Gastrocnemius medialis (tissue), 4 donors: ENCODE data around the gene ZNF213. TPM values are rescaled to one million over a fixed set of nuclear protein-coding genes. Genes with fewer than 3 reads are reported as not detected.

ENCODE experiments used
- ATAC-seq, 2 donors: fragments of 150-250 bp; one replicate each; pipeline ENCODE4 v1.9.1; 2016
- DNase-seq, 2 donors: peaks; one replicate each; pipeline ENCODE4 v3.0.0-alpha.2; 2019
- H3K27ac ChIP-seq, 4 donors: fragments of 200-600 bp; sonication (generic); 1 replicate in 1 of 4; 2 replicates in 3 of 4; pipeline ENCODE4 v1.5.1; 2016 to 2018; ENCODE audit warnings: mild to moderate bottlenecking in 2 of 4, moderate library complexity in 1 of 4
- H3K27me3 ChIP-seq, 3 donors: fragments of 200-600 bp; sonication (generic) in 2 of 3; 1 replicate in 1 of 3; 2 replicates in 2 of 3; pipeline versions ENCODE4 v1.5.1 to v1.6.0; 2016 to 2019; ENCODE audit warnings: mild to moderate bottlenecking in 1 of 3, moderate library complexity in 1 of 3
- H3K36me3 ChIP-seq, 2 donors: fragments of 200-600 bp; sonication (generic) in 1 of 2; one replicate each; pipeline ENCODE4 v1.5.1; 2017 to 2018
- H3K4me1 ChIP-seq, 2 donors: fragments of 200-600 bp; sonication (generic) in 1 of 2; one replicate each; pipeline ENCODE4 v1.5.1; 2016 to 2017; ENCODE audit warnings: mild to moderate bottlenecking in 2 of 2
- H3K4me3 ChIP-seq, 4 donors: fragments of 200-600 bp; sonication (generic) in 3 of 4; 1 replicate in 1 of 4; 2 replicates in 3 of 4; pipeline ENCODE4 v1.5.1; 2016 to 2019; ENCODE audit warnings: mild to moderate bottlenecking in 2 of 4
- H3K9me3 ChIP-seq, 3 donors: fragments of 200-600 bp; sonication (generic) in 2 of 3; 1 replicate in 1 of 3; 2 replicates in 2 of 3; pipeline ENCODE4 v1.5.1; 2016 to 2019
- CTCF ChIP-seq, 5 experiments: fragments of 450-650 bp in 3 of 5; fragments of 200-600 bp in 2 of 5; sonication (generic) in 2 of 5; IDR thresholded peaks in 4 of 5; conservative IDR thresholded peaks in 1 of 5; 1 replicate in 4 of 5; 2 replicates in 1 of 5; pipeline ENCODE4 v1.5.1; 2016 to 2019; ENCODE audit warnings: antibody characterized with exemption in 5 of 5, mild to moderate bottlenecking in 3 of 5, moderate library complexity in 3 of 5
- POLR2A ChIP-seq, 2 donors: fragments of 450-650 bp; IDR thresholded peaks; one replicate each; pipeline ENCODE4 v1.6.1; 2017; ENCODE audit warnings: antibody characterized with exemption in 2 of 2, mild to moderate bottlenecking in 2 of 2, moderate library complexity in 2 of 2
- in situ Hi-C, 4 donors: fragments of 200-750 bp; cut with MboI; loops; one replicate each; pipeline versions ENCODE4 v1.15.0 to v1.8.0; 2017; ENCODE audit warnings: low sequenced_read_pairs in 4 of 4
- intact Hi-C: fragments of 100-400 bp; cut with DNase I; formaldehyde crosslinking; loops from one replicate; pipeline ENCODE4 v1.15.1; 2023; ENCODE audit warnings: low total_unique reads
- total RNA-seq, 4 donors: library from RNA; depleted of rRNA; stranded (reverse); fragments of >200 nt; gene quantifications; one replicate each; pipeline versions ENCODE4 v1.1.0 to v1.2.3, GENCODE V29; 2016

Gene ZNF213
- total RNA-seq, 4 donors from 2014 or later, result 8.9 to 18.6 (median 14.5) TPM

DNA sequence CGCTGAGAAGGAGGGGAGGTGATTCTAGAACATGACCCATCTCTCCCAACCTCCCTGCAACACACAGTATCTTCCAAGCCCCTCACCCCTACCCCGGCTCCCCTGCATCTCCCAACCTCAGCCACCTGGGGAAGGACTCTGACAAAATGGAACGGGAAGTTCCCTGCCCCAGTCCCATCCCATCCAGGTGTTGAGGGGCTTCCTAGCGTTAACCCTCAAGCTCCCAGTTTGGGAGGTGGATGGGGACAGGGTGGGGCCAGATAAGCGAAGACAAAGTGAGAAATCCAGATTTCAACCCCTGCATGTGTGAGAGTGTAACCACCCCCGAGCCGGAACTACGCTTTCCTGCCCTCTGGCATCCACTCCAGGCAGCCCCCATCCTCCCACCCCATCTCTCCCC, 37.6 kb upstream of the ZNF213 start:
- Histone ChIP-seq H3K4me3 (no peak overlapping the region), H3K27me3 (peaks cover 0 to 6% (median 5%) of the 10 kb centered on the region in 3 donors), H3K4me1 (peaks cover 11% of the 10 kb centered on the region in 2 donors), H3K27ac (no peak overlapping the region), H3K36me3 (no peaks in the 10 kb centered on the region), H3K9me3 (no peaks in the 10 kb centered on the region)
- no peak for ATAC-seq
- in situ Hi-C loops, result no loop called here
- TF ChIP-seq CTCF (IDR thresholded peaks at IDR 0.05 in 4 of 5, conservative IDR thresholded peaks at IDR 0.05 in 1 of 5) (no peak), POLR2A (IDR thresholded peaks at IDR 0.05) (no peak)
- intact Hi-C loops, result no loop called here
- DNase-seq, result no peak

- TF ChIP-seq CTCF (IDR thresholded peaks at IDR 0.05 in 4 of 5, conservative IDR thresholded peaks at IDR 0.05 in 1 of 5) (no peak), POLR2A (IDR thresholded peaks at IDR 0.05) (no peak)
- no peak for DNase-seq
- Histone ChIP-seq H3K36me3 (no peaks in the 10 kb centered on the region), H3K27me3 (no peaks in the 10 kb centered on the region), H3K4me1 (peaks cover 11% of the 10 kb centered on the region in 2 donors), H3K27ac (peak within 1 kb of the TSS in 3 of 4 donors; percentile 7 to 58 (median 9)), H3K4me3 (peak within 1 kb of the TSS in 3 of 4 donors; percentile 27 to 54 (median 39)), H3K9me3 (no peaks in the 10 kb centered on the region)
- ATAC-seq, result no peak
- intact Hi-C loops (no loop called here), in situ Hi-C loops (no loop called here)
Measured at GRCh38 chr16:3098459-3099394, 36.1 kb upstream of the ZNF213 start, which contains the start of gene ZSCAN10. TSS of gene ZSCAN10 (minus strand) at chr16:3099294. CDS start at chr16:3092937, 6,357 bp downstream.

DNA sequence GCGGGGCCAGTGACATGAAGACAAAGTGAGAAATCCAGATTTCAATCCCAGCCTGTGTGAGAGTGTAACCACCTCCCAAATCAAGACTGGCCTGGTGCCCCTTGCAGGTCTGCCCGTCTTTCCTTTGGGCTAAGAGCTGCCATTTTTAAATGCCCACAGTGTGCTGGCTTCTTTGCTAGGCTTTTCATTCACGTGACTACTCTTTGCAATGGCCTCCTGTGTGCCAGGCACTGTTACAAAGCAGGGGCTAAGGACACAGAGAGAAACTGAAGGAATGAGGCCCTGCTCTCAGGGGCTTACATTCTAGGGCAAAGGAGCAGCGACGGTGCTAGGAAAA, 35.5 kb upstream of the ZNF213 start:
- TF ChIP-seq CTCF (IDR thresholded peaks at IDR 0.05 in 4 of 5, conservative IDR thresholded peaks at IDR 0.05 in 1 of 5) (no peak), POLR2A (IDR thresholded peaks at IDR 0.05) (no peak)
- Histone ChIP-seq H3K9me3 (no peaks in the 10 kb centered on the region), H3K27ac (peak overlapping the region in 1 of 4 donors; percentile 58), H3K4me3 (peak overlapping the region in 1 of 4 donors; percentile 54), H3K4me1 (peaks cover 11% of the 10 kb centered on the region in 2 donors), H3K36me3 (no peaks in the 10 kb centered on the region), H3K27me3 (no peaks in the 10 kb centered on the region)
- DNase-seq, result no peak
- no peak for ATAC-seq
- intact Hi-C loops (no loop called here), in situ Hi-C loops (no loop called here)

GRCh38 chr16:3099732-3100499, 34.9 kb upstream of the ZNF213 start:
- intact Hi-C loops, result no loop called here
- ATAC-seq (peak; percentile 79 to 83), DNase-seq (peak; percentile 78 to 86)
- H3K27me3 ChIP-seq, result no peaks in the 10 kb centered on the region
- in situ Hi-C loops, result no loop called here
- H3K9me3 ChIP-seq, result no peaks in the 10 kb centered on the region
- H3K4me1 ChIP-seq, result peaks cover 11% of the 10 kb centered on the region in 2 donors
- TF ChIP-seq POLR2A (IDR thresholded peaks at IDR 0.05) (no peak), CTCF (IDR thresholded peaks at IDR 0.05 in 4 of 5, conservative IDR thresholded peaks at IDR 0.05 in 1 of 5) (no peak)
- H3K36me3 ChIP-seq, result no peaks in the 10 kb centered on the region
- H3K27ac ChIP-seq, result peak overlapping the region in 3 of 4 donors; percentile 7 to 58 (median 9)
- H3K4me3 ChIP-seq, result peak overlapping the region in 3 of 4 donors; percentile 27 to 54 (median 39)
